NOMO-1 (cell line): ENCODE results near the gene THAP3.
"Not testable (repeated sequence)": the region's sequence is repeated elsewhere in the genome, so short reads cannot be mapped to it uniquely, and the experiment has no call there.

ENCODE experiments used
- DNase-seq, 2 experiments: peaks; one replicate each; lab custom pipeline; 2025; ENCODE audit not compliant: unreplicated experiment in 2 of 2; lab: John Stamatoyannopoulos, UW

THAP3 gene

DNA sequence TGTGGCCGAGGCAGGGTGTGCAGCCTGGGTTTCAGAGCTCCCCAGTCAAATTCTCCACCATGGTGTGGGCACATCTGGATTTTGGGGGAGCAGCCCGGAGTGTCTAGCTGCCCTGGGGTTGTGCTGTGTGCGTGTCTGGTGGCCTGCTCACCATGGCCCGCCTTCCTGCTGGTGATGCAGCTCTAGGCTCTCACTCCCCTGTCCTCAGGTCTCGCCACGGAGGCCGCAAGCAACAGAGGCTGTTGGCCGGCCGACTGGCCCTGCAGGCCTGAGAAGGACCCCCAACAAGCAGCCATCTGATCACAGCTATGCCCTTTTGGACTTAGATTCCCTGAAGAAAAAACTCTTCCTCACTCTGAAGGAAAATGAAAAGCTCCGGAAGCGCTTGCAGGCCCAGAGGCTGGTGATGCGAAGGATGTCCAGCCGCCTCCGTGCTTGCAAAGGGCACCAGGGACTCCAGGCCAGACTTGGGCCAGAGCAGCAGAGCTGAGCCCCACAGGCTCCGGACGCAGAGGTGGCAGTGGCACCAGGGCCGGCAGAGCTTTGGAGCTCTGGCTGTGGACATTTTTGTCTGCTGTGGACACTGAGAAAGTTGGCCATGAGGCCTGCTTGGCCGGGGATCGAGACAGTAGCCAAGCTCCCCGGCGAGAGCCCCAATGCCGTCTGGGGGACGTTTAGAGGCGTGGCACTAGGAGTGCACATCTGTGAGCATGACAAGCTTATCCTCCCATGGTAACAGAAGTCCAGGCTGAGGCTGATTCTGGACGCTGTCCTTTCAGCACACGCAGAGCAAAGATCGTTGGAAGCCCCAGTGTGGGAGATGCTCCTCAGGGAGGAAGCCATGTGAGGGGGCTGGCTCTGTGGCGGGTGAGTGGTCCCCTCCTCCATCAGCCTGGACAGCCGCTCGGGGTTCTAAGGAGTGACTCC is 8.2 kb downstream of the THAP3 start:
- DNase-seq = no peak

DNA sequence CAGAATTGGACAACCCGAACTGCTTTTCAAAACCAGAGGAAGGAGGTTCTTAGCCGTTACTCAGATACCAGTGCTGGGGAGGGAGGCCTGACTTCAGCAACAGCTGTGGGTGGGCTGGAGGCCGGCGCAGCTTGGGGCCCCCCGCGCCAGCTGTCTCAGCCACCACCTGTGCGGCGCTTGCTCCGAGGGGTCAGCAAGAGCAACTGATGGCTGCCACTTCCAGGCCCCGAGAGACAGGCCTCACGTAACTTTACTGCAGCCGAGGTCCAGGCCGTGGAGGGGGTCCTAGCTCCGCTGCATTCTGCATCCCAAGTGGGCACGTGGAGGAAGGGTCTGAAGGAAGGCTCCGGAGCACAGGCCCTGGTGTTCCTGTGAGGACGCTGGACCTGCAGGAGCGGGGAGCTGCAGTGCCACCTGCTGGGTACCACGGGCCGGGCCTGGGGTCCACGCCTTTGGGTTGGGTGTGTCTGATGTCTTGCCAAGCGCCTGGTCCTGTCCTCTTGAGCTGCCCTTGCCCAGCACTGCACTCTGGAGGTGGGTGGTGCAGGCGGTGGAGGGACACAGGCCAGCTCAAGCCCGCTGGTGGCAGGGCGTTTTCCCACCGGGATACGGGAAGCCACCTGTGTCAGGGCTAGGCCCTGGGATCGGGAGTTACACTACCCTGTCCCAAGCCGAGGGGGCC is 9.8 kb downstream of the THAP3 start:
- no peak for DNase-seq

DNA sequence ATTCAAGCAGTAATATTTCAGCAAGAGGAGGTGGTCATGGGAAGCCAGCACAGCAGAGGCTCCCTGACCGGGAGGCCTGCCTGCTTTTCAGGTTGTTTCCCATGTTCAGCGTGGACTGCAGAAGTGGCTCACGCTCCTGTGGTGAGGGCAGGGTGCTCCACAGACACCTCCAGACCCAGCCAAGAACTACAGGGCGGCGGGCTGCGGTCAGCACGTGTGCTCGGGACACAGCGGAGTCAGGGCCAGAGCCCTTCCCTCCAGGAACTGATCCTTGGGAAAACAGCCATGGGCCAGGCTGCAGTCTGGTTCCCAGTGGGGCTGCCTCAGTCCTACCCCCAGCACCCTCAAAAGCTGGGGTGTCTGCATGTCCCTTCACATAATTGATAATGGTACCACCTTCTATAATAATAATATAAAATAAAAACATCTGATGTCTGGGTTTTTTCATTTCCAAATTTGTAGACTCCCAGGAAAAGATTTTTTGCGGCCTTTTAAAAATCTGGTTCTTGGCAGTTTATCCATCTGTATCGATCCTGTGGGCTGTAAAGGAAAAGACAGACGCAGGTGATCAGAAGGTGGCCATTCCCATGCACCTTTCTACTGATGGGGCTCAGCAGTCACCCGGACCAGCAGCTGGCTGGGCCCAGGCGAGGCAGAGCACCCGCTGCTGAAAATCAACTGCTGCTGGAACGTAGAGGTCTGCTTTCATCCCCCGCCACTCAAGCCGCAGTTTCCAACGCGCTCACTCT is 10.7 kb downstream of the THAP3 start:
- no peak for DNase-seq

DNA sequence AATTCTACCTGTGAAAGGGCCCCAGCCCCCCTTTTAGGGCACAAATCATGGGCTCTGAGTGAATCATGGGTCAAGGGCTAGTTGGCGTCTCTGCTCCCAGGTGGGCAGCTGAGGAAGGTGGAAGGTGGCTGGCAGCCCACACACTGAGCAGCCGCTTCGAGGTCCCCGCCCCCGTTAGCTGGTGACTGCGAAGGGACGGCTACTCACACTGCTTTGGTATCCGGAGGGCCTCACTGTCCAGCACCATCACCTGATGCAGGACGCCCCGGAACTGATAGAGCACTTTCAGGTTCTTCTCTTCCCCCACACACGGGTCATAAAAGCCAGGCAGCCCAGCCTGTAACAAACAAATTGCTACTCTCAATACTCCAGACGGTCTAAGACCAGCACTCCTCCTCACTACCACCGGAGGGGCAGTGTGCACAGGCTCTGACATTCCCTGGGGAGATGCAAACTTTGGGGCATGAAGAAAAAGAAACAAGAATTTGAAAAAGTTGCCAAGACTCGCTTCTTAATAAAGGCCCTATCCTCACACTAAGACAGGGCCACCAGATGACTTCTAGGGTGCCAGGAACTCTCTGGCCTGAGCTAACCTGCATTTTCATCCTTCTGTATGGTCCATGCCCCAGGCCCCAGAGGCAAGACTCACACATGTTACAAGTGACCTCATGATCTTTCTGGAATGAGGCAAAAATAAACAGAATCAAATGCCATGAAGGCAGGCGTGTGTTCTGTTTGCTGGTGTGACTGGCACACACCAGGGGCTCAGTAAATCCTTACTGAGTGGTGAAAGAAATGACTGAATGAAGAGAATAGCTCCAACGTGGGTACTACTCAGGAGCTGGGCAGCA is 11.5 kb downstream of the THAP3 start:
- DNase-seq = no peak

DNA sequence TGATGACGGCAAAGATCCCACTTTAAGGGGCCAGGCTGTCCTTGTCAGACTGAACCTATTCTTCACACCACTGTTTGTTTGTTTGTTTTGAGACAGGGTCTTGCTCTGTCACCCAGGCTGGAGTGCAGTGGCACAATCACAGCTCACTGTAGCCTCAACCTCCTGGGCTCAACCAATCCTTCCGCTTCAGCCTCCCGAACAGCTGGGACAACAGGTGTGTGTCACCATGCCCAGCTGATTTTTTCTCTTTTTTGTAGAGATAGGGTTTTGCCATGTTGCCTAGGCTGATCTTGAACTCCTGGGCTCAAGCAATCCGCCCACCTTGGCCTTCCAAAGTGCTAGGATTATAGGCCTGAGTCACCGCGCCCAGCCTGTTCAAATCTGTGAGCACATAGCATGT is 12.1 kb downstream of the THAP3 start:
- DNase-seq = not testable (repeated sequence)

DNA sequence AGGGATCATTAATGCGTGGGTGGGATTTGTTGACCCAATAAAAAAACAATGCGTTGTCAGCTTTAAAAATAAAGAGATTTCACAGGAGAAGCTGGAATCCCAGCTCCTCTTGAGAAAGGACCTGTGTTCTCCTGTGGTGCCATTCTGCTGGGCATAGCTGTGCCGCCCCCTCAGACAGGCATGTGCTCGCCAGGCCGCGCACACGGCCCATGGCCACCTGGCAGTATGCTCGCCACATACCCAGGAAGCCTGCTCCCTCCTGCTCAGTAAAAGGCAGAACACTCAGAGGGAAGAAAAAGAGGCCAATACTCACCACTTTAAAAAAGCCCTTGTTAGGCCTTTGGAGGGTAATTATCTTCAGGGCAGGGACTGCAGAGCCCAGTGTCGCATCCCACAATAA is 13.1 kb downstream of the THAP3 start:
- DNase-seq = no peak

DNA sequence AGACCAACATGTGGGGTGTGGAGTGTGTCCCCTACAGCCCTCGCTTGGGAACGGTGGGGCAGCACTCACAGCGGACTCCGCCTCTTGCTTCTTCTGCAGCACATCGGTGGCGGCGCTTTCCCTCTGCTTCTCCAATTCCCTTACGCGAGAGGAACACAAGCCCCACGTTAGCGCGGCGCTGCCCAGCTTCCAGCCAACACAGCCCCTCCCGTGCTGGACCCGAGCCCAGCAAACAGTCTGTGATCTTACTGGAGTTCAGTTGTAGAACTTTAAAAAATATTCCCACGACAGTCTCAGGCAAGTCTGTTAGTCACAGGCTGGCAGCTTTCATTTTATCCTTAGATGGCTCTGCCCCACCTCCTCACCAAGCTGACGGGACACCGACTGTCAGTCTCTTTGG is 13.6 kb downstream of the THAP3 start:
- DNase-seq = no peak

DNA sequence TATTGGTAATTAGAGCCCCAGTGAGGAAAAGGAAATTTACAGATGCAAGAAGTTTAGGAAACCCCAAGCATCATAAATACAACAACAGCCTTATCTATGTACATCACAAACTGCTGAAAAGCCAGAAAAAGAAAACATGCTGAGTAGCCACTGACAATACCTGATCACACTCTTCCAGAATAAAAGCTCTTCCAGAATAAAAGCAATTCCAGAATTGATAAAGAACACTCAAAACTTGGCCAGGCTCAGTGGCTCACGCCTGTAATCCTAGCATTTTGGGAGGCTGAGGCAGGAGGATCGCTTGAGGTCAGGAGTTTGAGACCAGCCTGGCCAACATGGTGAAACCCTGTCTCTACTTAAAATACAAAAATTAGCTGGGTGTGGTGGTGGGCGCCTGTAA is 16.2 kb downstream of the THAP3 start:
- not testable (repeated sequence) for DNase-seq

DNA sequence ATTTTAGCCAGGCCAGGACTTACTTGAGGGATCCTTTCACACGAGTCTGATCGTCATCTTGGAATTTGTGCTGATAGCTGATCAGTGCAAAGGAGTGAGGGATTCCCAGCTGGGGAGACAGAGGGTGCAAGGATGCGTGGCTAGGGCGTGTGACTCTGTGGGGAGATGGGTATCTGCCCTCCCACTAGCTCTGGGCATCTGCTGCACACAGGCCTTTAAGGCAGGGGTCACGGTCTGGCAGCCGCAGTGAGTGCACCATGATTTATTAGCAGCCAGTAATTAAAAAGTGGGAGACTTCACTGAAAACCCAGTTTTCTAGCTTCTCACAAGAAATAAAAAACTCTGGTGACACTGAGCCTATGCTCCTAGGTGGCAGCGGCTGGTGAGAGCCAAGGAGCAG is 20.4 kb downstream of the THAP3 start:
- DNase-seq = no peak

DNA sequence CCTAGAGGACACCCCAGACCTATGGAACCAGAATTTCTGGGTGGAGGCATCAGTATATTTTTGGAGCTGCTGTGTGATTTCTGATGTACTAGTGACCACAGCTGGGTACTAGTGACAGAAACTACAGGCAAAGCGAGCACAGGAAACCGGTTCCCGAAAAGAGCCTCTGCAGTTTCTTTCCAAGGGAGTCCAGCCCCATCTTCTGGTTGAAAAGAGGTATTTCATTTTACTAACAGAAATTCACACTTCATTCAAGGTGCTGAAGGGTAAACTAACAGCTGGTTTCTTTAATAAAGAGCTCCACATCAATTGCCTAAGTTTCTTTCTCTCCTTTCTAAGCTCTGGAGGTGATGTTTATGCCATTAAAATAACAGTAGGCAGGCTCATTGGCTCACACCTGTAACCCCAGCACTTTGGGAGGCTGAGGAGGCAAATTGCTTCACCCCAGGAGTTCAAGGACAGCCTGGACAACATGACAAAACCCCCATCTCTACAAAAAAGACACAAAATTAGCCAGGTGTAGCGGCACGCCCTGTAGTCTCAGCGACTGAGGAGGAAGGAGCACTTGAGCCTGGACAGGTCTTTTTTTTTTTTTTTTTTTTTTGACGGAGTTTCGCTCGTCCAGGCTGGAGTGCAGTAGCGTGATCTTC is 22.0 kb downstream of the THAP3 start:
- DNase-seq = peak in 1 of 2 experiments; percentile 57

DNA sequence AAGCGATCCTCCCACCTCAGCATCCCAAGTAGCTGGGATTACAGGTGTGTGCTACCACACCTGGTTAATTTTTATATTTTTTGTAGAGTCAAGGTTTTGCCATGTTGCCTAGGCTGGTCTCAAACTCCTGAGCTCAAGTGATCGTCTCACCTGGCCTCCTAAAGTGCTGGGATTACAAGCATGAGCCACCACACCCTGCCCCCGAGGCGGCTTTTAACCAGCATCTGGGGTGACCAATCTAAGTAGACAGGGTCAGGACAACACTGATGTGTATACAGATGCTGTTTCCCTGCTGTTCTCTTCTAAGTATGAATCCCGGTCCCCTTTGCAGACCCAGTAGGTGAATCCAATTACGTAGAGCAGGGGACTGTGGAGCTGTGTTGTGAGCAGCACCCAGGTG is 23.9 kb downstream of the THAP3 start:
- DNase-seq = no peak

DNA sequence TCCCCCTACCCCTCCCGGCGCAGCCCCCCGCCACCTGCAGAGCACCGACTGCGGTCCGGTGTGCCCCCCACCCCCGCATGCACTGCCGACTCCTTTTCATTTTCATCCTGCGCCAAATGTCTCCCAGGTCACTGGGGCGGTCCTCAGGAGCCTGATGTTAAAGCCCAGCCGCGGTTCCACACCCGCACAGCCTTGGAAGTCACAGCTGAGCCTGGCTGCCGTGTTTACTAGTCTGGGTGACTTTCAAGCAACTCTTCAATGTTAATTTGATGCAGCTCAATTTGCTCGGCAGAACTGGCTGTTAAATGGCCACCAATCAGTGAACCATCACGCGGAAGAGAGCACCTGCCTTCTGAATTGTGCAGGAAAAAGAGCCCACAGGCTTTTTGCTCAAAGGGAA is 27.2 kb downstream of the THAP3 start:
- no peak for DNase-seq

DNA sequence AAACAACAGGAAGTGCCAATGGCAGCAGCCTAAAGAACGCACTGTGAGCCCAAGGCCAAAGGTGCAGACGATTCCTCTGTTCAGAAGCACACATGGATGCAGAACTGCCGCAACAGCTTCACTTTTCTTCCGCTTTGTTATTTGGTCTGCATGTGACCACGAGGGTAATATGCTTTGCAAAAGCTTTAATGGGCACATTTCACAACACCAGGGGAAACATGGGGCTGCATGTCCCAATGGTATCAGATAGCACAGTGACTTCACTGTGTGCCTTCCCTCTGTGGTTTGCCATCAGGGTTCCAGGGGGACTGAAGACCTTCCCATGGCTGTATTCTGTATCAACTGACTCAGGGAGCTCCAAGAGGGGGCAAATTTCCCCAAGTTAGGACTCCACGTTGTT is 28.3 kb downstream of the THAP3 start:
- peak; percentile 17 to 26 for DNase-seq

DNA sequence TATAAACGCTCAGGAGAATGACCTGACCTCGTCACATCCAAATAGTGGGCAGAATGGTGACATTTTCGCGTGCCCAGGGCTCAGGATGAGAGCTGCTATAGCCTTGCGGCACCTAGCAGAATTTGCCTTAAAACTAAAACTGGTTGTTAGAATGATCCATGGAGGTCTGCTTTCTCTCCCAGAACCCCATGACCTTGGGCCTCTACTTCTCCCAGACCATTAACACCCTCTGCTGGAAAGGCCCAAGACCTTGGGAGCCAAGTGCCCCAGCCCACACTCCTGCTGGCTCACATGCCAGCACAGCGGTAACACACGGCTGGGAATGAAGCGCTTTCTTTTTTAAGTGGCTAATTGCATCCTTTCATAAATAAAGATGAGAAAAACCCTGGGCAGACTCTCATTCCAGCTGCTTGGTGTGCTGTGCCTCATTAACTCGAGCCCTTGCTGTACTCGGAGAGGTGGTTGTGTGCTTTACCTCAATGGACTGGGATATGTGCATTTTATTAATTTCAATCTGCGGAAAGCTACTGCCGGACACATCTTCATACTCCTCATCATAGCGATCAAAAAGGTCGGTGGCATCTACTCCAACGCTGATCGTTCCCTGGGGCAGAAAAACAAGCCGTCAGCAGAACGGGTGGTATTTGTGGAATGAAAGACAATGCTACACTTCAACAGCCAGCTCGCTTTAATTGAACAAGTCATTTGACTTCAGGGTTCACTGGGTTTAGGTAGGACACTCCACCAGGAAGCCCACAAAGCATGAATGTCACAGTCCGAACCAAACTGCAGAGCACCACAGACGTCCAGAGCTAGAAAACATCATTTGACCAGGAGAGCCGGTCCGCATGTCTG is 29.0 kb downstream of the THAP3 start:
- DNase-seq = no peak

DNA sequence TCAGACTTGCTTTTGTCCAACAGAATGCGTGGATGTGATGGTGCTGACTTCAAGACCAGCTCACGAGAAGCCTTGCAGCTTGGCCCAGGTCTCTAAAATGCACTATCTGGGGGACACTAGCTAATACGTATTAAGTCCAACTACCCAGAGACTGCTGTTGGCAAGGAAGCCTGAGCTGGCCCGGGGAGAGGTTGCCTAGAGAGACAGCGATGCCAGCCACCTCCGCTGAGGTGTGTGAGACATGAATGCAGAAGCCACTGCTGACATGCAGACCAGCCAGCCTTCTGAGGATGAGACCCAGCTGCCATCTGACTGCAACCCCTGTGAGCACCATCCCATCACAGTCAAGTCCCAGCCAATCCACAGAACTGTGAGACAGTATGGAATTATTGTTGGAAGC is 32.5 kb downstream of the THAP3 start:
- DNase-seq = no peak

DNA sequence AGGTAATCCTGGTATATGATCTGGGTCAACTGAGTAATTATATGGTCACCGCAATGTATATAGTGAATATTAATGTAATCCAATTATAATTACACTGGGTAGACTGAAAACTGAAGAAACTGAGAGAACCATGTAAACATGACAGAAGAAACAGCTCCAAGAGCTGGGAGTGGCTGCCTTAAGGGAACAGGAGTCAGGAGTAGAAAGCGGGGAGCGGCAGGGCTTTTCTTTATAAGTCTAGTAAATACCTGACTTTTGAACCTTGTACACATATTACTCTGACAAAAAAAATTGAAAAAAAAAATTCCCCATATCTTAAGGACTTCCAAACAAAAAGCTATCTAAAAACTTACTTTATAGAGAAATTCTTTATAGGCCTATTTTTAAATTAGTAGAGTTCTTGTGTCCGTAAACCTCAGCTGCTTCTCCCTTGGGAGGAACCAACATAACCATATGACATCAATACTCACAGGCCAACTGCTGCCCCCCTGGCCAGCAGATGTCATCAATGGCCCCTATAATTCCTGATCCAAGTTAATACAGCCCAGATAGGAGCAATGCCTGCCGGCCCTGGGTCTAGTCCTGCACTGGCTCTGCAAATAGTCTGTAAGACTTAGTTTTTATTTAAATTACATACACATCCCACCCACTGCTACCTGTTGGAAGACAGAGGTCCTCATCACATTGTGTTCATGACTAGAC is 33.8 kb downstream of the THAP3 start:
- DNase-seq = no peak

DNA sequence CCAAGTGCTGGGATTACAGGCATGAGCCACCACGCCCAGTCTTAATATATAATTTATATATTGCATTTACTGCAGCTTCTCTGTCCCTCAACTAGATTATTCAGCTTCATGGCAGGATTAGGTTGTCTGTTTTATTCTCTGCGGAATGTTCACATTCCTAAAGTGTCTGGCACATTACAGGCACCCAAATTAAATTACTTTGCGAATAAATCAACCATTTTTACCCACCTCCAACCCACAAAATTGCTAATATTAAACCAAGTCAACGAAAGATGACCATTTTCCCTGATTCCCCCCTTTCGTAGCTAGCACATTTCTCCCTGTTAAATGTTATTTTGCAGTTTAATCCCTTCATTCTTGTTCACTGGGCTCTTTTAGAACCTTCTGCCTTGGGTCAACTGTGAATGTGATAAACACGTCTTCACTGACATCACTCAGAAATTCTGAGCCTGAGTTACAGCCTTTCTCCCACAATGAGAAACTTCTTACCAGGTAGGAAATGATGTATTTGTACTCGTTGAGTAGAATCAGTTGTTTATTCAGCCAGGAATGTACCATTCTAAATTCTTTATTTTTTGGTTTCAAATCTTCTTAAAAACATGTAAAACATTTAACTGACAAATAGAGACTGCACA is 35.9 kb downstream of the THAP3 start:
- no peak for DNase-seq

DNA sequence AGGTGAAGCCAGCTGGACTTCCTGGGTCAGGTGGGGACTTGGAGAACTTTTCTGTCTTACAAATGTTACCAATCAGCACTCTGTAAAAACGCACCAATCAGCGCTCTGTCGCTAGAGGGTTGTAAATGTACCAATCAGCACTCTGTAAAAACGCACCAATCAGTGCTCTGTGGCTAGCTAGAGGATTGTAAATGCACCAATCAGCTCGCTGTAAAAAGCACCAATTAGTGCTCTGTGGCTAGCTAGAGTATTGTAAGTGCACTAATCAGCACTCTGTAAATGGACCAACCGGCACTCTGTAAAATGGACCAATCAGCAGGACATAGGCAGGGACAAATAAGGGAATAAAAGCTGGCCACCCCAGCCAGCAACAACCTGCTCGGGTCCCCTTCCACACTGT is 37.8 kb downstream of the THAP3 start:
- not testable (repeated sequence) for DNase-seq
